HG03108 (cell line): Measurements from ENCODE around the gene CRYBA4.
A peak's percentile ranks its signal among the peaks of the same experiment; 100 is the strongest.

Experiments used
- ATAC-seq: cut with Tn5 transposase; IDR thresholded peaks from one replicate; pipeline ENCODE4 v1.9.1; 2021; ENCODE audit warnings: moderate library complexity; ENCODE audit not compliant: unreplicated experiment

Gene CRYBA4

DNA sequence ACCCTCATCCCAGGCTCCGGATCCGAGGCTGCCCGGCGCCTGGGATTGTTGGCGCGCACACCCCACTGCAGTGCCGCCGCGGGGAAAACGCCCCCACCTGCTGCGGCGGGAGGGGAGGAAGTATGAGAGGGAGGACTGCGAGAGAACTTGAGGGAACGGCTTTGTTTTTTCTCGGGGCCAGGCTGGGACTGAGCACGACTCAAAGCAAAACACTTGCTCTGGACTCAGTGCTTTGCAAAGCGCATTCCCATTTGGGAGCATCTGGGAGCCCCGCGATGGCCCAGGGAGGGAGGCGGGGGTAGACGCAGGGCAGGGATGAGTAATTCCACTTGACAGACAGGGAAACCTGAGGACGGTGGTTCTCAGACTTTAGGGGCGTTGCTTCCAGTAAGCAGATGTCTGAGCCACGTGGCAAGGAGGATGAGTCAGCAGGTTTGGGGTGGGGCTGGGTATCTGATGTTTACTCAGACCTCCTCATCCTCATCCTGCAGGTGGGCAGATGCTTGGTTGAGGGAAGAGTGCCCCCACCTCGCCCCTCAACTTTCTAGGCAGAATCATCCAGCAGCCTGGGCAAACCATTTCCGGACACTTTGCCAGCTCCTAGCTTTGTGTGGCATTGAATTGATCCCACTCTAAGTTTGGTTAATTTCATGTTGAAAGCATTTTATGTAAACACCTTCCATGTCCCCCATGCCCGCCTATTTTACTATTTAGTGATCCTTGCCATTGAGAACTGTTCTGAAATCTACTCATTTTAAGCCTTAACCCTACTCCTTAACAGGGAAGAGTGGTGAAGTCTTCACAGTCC lies 37.1 kb downstream of the CRYBA4 start:
- peak; percentile 58 for ATAC-seq

DNA sequence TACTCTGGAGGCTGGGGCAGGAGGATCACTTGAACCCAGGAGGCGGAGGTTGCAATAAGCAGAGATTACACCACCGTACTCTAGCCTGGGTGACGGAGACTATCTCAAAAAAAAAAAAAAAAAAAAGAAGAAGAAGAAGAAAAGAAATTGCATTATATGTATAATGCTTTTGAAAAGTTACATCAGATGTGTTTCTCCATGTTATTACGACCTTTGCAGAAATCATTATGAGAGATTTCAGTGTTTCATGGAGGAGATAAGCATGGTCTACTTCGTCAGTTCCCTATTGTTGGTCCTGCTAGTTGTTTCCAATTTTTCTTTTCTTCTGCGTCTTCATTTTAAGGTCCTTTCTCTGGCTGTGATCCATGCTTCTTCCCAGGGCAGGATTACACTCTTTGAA lies 38.6 kb downstream of the CRYBA4 start:
- no peak for ATAC-seq

- no peak for ATAC-seq
Observed at GRCh38 chr22:26660961-26661578, 39.3 kb downstream of the CRYBA4 start.

GRCh38 chr22:26662160-26662559 lies 40.4 kb downstream of the CRYBA4 start:
- no peak for ATAC-seq

- ATAC-seq = no peak
Observed at GRCh38 chr22:26663374-26663923, 41.7 kb downstream of the CRYBA4 start.

- no peak for ATAC-seq
Observed at GRCh38 chr22:26665813-26666231, 44.1 kb downstream of the CRYBA4 start.

DNA sequence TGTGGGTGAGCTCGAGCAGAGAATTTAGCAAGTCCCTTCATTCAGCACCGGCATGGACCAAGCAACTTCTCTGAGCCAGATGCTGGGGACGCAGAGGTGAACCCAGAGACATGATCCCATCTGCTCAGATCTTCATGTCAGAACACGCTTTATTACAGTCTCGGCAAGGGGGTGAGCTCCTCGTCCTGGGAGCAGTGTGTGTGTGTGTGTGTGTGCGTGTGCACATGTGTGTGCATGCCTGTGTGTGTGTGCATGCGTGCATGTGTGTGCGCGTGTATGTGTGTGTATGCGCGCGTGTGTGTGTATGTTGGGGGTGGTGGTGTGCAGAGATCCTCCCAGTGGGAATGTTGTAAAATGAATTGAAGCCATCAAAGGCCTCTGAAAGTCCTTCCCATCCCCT lies 45.4 kb downstream of the CRYBA4 start:
- no peak for ATAC-seq

GRCh38 chr22:26669060-26669481 lies 47.3 kb downstream of the CRYBA4 start:
- ATAC-seq = no peak

- ATAC-seq = no peak
Observed at GRCh38 chr22:26670459-26670858, 48.7 kb downstream of the CRYBA4 start.

GRCh38 chr22:26671317-26672059 lies 49.7 kb downstream of the CRYBA4 start:
- ATAC-seq = peak; percentile 29

DNA sequence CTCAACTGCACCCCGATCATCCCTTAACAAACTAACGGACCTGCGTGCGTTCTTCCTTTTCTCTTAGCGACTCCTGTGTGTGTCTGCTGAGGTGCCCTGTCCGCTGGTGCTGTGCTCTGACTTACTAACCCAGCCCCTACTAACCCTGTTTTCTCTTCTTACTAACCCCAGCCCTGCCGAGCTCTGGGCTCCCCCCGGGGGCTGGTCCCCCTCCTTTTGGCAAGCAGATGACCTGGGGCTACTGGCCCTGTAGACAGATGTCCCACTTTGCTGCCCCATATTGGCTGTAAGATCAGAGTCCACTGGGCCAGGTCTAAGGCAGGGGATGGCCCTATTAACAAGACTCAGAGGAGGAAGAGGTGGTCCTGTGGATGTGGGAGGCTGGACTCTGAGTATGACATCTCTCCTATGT lies 50.3 kb downstream of the CRYBA4 start:
- peak; percentile 3 for ATAC-seq

DNA sequence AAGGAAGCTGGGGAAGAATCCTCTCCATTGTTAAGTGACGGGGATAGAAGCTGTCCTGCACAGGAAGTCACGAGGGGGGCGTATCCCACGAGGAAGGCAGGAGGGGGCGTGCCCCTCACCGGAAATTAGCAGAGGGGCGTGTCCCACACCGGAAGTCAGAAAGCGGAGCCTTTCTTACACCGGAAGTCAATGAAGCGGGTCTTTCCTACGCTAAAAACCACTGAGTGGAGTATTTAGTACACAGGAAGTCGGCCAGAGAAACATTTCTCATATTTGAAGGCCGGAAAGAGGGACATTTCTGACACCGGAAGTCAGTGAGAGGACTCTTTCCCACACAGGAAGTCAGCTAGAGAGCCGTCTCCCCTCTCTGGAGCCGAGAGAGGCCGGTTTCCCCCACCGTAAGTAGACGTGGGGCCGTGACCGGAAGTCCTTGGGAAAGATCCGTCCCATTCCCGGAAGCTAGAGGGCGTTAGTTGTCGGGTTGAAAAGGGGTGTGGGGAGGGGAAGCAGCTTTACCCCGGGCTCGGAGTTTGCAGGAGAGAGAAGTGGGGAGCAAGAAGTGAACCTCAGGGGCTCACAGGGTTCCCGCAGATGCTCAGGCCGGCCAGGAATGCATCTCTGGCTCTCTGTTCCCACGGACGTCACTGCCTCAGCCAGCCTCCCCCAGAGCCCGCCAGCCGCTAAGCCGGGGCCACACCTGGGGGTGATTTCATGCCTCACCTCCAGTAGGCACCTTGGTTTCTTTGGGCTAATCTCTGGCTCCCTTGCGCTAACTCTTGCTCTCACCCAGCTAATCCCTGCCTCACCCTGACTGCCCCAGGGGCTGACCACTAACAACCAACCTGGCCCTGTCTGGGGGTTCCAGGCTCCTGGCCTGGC lies 51.1 kb downstream of the CRYBA4 start:
- peak; percentile 53 for ATAC-seq

DNA sequence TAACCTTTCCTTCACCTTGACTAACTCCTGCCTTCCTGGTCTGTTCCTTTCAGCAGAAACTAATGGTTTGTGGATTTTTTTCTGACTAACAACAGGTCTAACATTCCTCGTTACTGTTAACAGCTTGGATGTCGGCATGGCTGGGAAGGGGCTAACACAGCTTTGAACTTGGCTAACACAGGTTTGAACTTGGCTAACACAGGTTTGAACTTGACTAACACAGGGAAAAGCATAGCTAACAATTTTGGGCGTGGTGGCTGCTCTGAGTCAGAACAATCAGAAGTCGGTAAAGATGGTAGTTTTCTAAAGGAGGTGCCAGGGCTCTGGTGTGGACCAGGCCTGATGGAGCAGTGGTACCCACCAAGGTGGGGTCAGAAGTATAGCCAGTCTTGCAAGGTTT lies 51.7 kb downstream of the CRYBA4 start:
- ATAC-seq = no peak

DNA sequence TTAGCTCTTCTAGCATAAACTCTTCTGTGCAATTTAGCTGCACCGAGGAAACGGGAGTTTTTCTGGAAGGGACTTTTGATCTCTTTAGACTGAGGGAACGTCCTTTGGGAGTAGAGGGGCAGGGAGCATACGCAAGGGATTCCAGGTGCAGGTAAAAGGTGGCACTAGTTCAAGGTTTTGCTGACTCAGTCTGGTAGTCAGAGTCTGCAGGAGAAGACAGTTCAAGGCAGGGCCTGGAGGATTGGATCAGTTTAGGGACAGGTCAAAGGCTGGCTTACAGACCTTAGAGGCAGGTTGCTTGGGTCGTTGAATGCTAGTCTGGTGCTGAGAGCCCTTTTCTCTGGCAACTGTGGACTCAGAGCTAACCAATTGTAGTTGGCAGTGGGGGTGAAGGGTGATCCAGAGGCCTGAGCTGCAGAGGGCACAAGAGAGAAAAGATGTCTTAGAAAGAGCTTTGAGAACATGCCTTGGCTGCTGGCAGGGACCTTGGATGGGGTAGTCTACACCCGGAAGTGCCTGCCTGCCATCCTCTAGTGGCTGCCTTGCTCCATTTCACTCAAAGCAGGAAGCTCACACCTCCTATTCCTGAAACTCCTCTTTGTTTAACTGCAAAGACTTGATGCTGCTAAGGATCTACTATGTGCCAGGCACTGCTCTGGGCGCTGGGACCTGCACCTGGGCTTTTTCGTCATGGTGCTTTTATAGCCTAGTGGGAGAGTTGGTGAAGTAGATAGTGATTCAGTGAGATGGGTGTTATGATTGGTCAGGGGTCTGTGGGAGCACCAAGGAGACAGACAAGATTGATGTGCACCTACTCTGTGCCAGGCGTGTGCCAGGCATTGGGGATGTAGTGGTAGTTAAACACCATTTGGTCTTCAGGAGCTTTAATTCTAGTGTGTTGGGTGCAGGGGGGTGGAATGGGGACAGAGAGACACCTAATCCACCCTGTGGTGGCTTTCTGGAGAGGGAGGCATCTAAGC lies 52.7 kb downstream of the CRYBA4 start:
- no peak for ATAC-seq

GRCh38 chr22:26675687-26676268 lies 54.0 kb downstream of the CRYBA4 start:
- ATAC-seq = no peak

- no peak for ATAC-seq
Observed at GRCh38 chr22:26677217-26677616, 55.5 kb downstream of the CRYBA4 start.

- ATAC-seq = no peak
Observed at GRCh38 chr22:26679003-26679629, 57.4 kb downstream of the CRYBA4 start.
